Activated naive CD8-positive, alpha-beta T cell treated with anti-CD3 and anti-CD28 coated beads, Interleukin-2, amount 10 ng/mL, durations not matched to agents 7 days and 5 days (primary cell): Measurements from ENCODE around the gene RAC2. TPM values are rescaled to one million over a fixed set of nuclear protein-coding genes. Genes with fewer than 3 reads are reported as not detected.
A peak's percentile ranks its signal among the peaks of the same experiment; 100 is the strongest.

Experiments used
- ATAC-seq: fragments of 150-1000 bp; cut with Tn5 transposase; one replicate; pipeline ENCODE4 v1.10.0; 2021; ENCODE audit warnings: low read depth, moderate library complexity
- POLR2A ChIA-PET: fragments of 350-600 bp; sonication (Branson Sonifier 250); formaldehyde crosslinking; loops from one replicate; lab custom pipeline; 2021; ENCODE audit warnings: antibody characterized with exemption; lab: Charles Lee
- DNase-seq: peaks from one replicate; pipeline ENCODE4 v3.0.0; 2021
- H3K27ac Mint-ChIP-seq: one replicate; pipeline ENCODE4 v1.8.0; 2022; ENCODE audit warnings: mild to moderate bottlenecking, mixed read lengths
- H3K27me3 Mint-ChIP-seq: one replicate; pipeline ENCODE4 v1.8.0; 2022; ENCODE audit warnings: mild to moderate bottlenecking, moderate library complexity, mixed read lengths
- H3K36me3 Mint-ChIP-seq: one replicate; pipeline ENCODE4 v1.8.0; 2021; ENCODE audit warnings: mild to moderate bottlenecking, mixed read lengths
- H3K4me1 Mint-ChIP-seq: one replicate; pipeline ENCODE4 v1.8.0; 2021; ENCODE audit warnings: mixed read lengths
- H3K4me3 Mint-ChIP-seq: one replicate; pipeline ENCODE4 v1.8.0; 2022; ENCODE audit warnings: mild to moderate bottlenecking, moderate library complexity, mixed read lengths
- H3K9me3 Mint-ChIP-seq: one replicate; pipeline ENCODE4 v1.8.0; 2021; ENCODE audit warnings: mixed read lengths
- total RNA-seq, 2 experiments: library from RNA; stranded (reverse); gene quantifications; one replicate each; pipeline ENCODE4 v1.2.3, GENCODE V29; 2021

The RAC2 gene
- total RNA-seq, 2 experiments from 2014 or later = 963 to 1,011 TPM

GRCh38 chr22:37215890-37216289 lies 28.2 kb downstream of the RAC2 start:
- no peak for DNase-seq
- H3K4me1 Mint-ChIP-seq = peaks cover 44% of the 10 kb centered on the region
- H3K27ac Mint-ChIP-seq = no peak overlapping the region
- no peak overlapping the region for H3K4me3 Mint-ChIP-seq
- POLR2A ChIA-PET = interaction anchor here (0.6 to 12.1 kb wide), 4 partner anchors 8 to 50 kb away, joined by 3 to 327 read pairs (median 4); partner anchors contain the start of gene RAC2
- H3K36me3 Mint-ChIP-seq = peaks cover 34% of the 10 kb centered on the region
- no peaks in the 10 kb centered on the region for H3K27me3 Mint-ChIP-seq
- no peaks in the 10 kb centered on the region for H3K9me3 Mint-ChIP-seq
- no peak for ATAC-seq

- ATAC-seq (no peak), DNase-seq (no peak)
- H3K27me3 Mint-ChIP-seq = no peaks in the 10 kb centered on the region
- H3K4me1 Mint-ChIP-seq = peaks cover 36% of the 10 kb centered on the region
- H3K27ac Mint-ChIP-seq = no peak overlapping the region
- no peaks in the 10 kb centered on the region for H3K9me3 Mint-ChIP-seq
- no peak overlapping the region for H3K4me3 Mint-ChIP-seq
- H3K36me3 Mint-ChIP-seq = peaks cover 27% of the 10 kb centered on the region
- POLR2A ChIA-PET = no interaction called here
Observed at GRCh38 chr22:37214731-37215030, 29.4 kb downstream of the RAC2 start.

GRCh38 chr22:37213941-37214730 lies 29.9 kb downstream of the RAC2 start:
- no peaks in the 10 kb centered on the region for H3K27me3 Mint-ChIP-seq
- peaks cover 26% of the 10 kb centered on the region for H3K36me3 Mint-ChIP-seq
- peaks cover 32% of the 10 kb centered on the region for H3K4me1 Mint-ChIP-seq
- no peak overlapping the region for H3K4me3 Mint-ChIP-seq
- peak overlapping the region; percentile 7 for H3K27ac Mint-ChIP-seq
- no peak for ATAC-seq
- POLR2A ChIA-PET = no interaction called here
- no peak for DNase-seq
- H3K9me3 Mint-ChIP-seq = no peaks in the 10 kb centered on the region

GRCh38 chr22:37213218-37213855 lies 30.7 kb downstream of the RAC2 start:
- H3K4me1 Mint-ChIP-seq = peaks cover 28% of the 10 kb centered on the region
- H3K27ac Mint-ChIP-seq = peak overlapping the region; percentile 7
- no peaks in the 10 kb centered on the region for H3K9me3 Mint-ChIP-seq
- peaks cover 2% of the 10 kb centered on the region for H3K27me3 Mint-ChIP-seq
- H3K4me3 Mint-ChIP-seq = no peak overlapping the region
- H3K36me3 Mint-ChIP-seq = peaks cover 26% of the 10 kb centered on the region
- POLR2A ChIA-PET = no interaction called here
- no peak for ATAC-seq
- no peak for DNase-seq

- H3K36me3 Mint-ChIP-seq = peaks cover 22% of the 10 kb centered on the region
- DNase-seq (peak; percentile 22), ATAC-seq (no peak)
- peaks cover 2% of the 10 kb centered on the region for H3K27me3 Mint-ChIP-seq
- H3K4me3 Mint-ChIP-seq = no peak within 1 kb of the TSS
- POLR2A ChIA-PET = no interaction called here
- no peak within 1 kb of the TSS for H3K27ac Mint-ChIP-seq
- no peaks in the 10 kb centered on the region for H3K9me3 Mint-ChIP-seq
- H3K4me1 Mint-ChIP-seq = peaks cover 24% of the 10 kb centered on the region
Observed at GRCh38 chr22:37212174-37212906, 31.7 kb downstream of the RAC2 start, which contains the start of gene SSTR3. Gene SSTR3 (minus strand): TSS chr22:37212477. CDS start chr22:37207803, 4,674 bp downstream.

GRCh38 chr22:37211866-37212173 lies 32.2 kb downstream of the RAC2 start:
- H3K27ac Mint-ChIP-seq = no peak overlapping the region
- H3K4me1 Mint-ChIP-seq = peaks cover 24% of the 10 kb centered on the region
- POLR2A ChIA-PET = interaction anchor here (2.8 kb wide), 1 partner anchor 8 kb away, joined by 16 read pairs; no protein-coding TSS in a partner anchor
- DNase-seq (no peak), ATAC-seq (no peak)
- H3K4me3 Mint-ChIP-seq = no peak overlapping the region
- peaks cover 2% of the 10 kb centered on the region for H3K27me3 Mint-ChIP-seq
- H3K9me3 Mint-ChIP-seq = no peaks in the 10 kb centered on the region
- H3K36me3 Mint-ChIP-seq = peaks cover 21% of the 10 kb centered on the region

- H3K27ac Mint-ChIP-seq = no peak overlapping the region
- POLR2A ChIA-PET = interaction anchor here (1.5 to 2.8 kb wide), 3 partner anchors 8 to 31 kb away, joined by 4 to 16 read pairs (median 13); no protein-coding TSS in a partner anchor
Observed at GRCh38 chr22:37211075-37211865, 32.8 kb downstream of the RAC2 start.

GRCh38 chr22:37210041-37210803 lies 33.8 kb downstream of the RAC2 start:
- H3K27ac Mint-ChIP-seq = no peak overlapping the region
- POLR2A ChIA-PET = interaction anchor here (1.4 to 2.8 kb wide), 5 partner anchors 9 to 130 kb away, joined by 4 to 16 read pairs (median 4); no protein-coding TSS in a partner anchor
- no peak overlapping the region for H3K4me3 Mint-ChIP-seq
- ATAC-seq = no peak
- H3K36me3 Mint-ChIP-seq = peaks cover 16% of the 10 kb centered on the region
- peaks cover 15% of the 10 kb centered on the region for H3K4me1 Mint-ChIP-seq
- H3K9me3 Mint-ChIP-seq = no peaks in the 10 kb centered on the region
- DNase-seq = peak; percentile 25
- H3K27me3 Mint-ChIP-seq = peaks cover 2% of the 10 kb centered on the region

More at GRCh38 chr22:37211075-37211865, 32.8 kb downstream of the RAC2 start:
- Mint-ChIP-seq H3K36me3 (peaks cover 18% of the 10 kb centered on the region), H3K27me3 (peaks cover 2% of the 10 kb centered on the region), H3K9me3 (no peaks in the 10 kb centered on the region), H3K4me3 (no peak overlapping the region), H3K4me1 (peaks cover 21% of the 10 kb centered on the region)
- ATAC-seq (no peak), DNase-seq (peak; percentile 30)

- Mint-ChIP-seq H3K27ac (peak overlapping the region; percentile 18), H3K9me3 (no peaks in the 10 kb centered on the region)
Observed at GRCh38 chr22:37209140-37209845, 34.8 kb downstream of the RAC2 start.

GRCh38 chr22:37208401-37209139 lies 35.5 kb downstream of the RAC2 start:
- H3K4me3 Mint-ChIP-seq = no peak overlapping the region
- H3K36me3 Mint-ChIP-seq = peaks cover 12% of the 10 kb centered on the region
- H3K4me1 Mint-ChIP-seq = peaks cover 10% of the 10 kb centered on the region
- DNase-seq (peak; percentile 29), ATAC-seq (no peak)
- H3K27ac Mint-ChIP-seq = peak overlapping the region; percentile 18
- H3K9me3 Mint-ChIP-seq = no peaks in the 10 kb centered on the region
- POLR2A ChIA-PET = interaction anchor here (1.3 to 2.5 kb wide), 4 partner anchors 9 to 129 kb away, joined by 4 to 13 read pairs (median 4); partner anchors contain the start of gene RAC2
- peaks cover 2% of the 10 kb centered on the region for H3K27me3 Mint-ChIP-seq

More at GRCh38 chr22:37209140-37209845, 34.8 kb downstream of the RAC2 start:
- no peak for DNase-seq
- H3K27me3 Mint-ChIP-seq = peaks cover 2% of the 10 kb centered on the region
- no peak overlapping the region for H3K4me3 Mint-ChIP-seq
- no peak for ATAC-seq
- peaks cover 12% of the 10 kb centered on the region for H3K4me1 Mint-ChIP-seq
- POLR2A ChIA-PET = interaction anchor here (1.3 to 2.8 kb wide), 5 partner anchors 9 to 129 kb away, joined by 4 to 16 read pairs (median 4); partner anchors contain the start of gene RAC2
- H3K36me3 Mint-ChIP-seq = peaks cover 16% of the 10 kb centered on the region

- Mint-ChIP-seq H3K27ac (peak overlapping the region; percentile 54), H3K4me1 (peaks cover 13% of the 10 kb centered on the region), H3K4me3 (no peak overlapping the region), H3K9me3 (no peaks in the 10 kb centered on the region), H3K36me3 (peaks cover 10% of the 10 kb centered on the region), H3K27me3 (peaks cover 2% of the 10 kb centered on the region)
- ATAC-seq (no peak), DNase-seq (no peak)
- POLR2A ChIA-PET = interaction anchor here (0.9 to 1.5 kb wide), 2 partner anchors 8 to 34 kb away, joined by 3 to 5 read pairs; no protein-coding TSS in a partner anchor
Observed at GRCh38 chr22:37207981-37208380, 36.1 kb downstream of the RAC2 start.
